IPS-11a (cell line): ENCODE measurements around the gene ZNF653.
"Not testable (repeated sequence)": the region's sequence is repeated elsewhere in the genome, so short reads cannot be mapped to it uniquely, and the experiment has no call there.

ENCODE experiments used
- H3K4me3 ChIP-seq: one replicate; pipeline ENCODE4 v1.5.1; 2013; ENCODE audit warnings: low read depth, low read length, control low read depth

Gene ZNF653

DNA sequence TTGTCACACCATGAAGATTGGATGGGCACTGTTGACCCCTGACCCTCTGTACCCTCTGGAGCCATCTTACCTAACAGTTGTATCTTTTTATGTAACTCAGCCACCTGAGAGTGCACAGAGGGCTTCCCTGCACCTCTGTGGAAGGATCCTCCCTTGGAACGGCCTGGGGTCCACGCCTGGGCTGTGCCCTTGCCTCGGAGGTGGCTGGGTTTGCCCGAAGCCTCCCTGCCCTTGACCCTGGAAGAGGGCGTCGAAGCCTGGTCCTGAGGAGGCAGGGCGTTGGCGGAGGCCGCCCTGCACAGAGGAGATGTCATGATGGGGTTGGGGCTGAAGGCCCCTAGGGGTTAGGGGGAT lies 71.0 kb downstream of the ZNF653 start:
- peak overlapping the region; percentile 21 for H3K4me3 ChIP-seq

DNA sequence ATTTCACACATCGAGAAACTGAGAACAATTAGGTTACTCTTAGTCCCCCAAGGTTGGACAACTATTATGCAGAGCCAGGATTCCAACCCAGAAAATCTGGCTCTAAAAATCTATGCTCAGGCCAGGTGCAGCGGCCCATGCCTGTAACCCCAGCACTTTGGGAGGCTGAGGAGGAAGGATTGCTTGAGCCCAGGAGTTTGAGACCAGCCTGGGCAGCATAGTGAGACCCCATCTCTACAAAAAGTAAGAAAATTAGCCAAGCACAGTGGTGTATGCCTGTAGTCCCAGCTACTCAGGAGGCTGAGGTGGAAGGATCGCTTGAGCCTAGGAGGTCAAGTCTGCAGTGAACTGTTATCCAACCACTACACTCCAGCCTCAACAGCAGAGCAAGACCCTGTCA lies 72.1 kb downstream of the ZNF653 start:
- H3K4me3 ChIP-seq: not testable (repeated sequence)
